ENCODE results near the gene SLC13A1.
"Not testable (repeated sequence)": the region's sequence is repeated elsewhere in the genome, so short reads cannot be mapped to it uniquely, and the experiment has no call there.

SLC13A1 gene

GRCh38 chr7:123125231-123125630, 74.5 kb downstream of the SLC13A1 start:
- DNase-seq = no peak

- no peak for DNase-seq
These were observed 76.9 kb downstream of the SLC13A1 start for GRCh38 chr7:123122916-123123315.

- peak; percentile 64 for DNase-seq
These were observed 79.5 kb downstream of the SLC13A1 start for GRCh38 chr7:123120286-123120685.

- no peak for DNase-seq
These were observed 84.4 kb downstream of the SLC13A1 start for GRCh38 chr7:123115331-123115730.

GRCh38 chr7:123114288-123114687, 85.5 kb downstream of the SLC13A1 start:
- DNase-seq = no peak

GRCh38 chr7:123112833-123113232, 86.9 kb downstream of the SLC13A1 start:
- no peak for DNase-seq

GRCh38 chr7:123099712-123100111, 100.1 kb downstream of the SLC13A1 start:
- DNase-seq = no peak

GRCh38 chr7:123096976-123097375, 102.8 kb downstream of the SLC13A1 start:
- no peak for DNase-seq

- no peak for DNase-seq
These were observed 103.3 kb downstream of the SLC13A1 start for GRCh38 chr7:123096434-123096833.

- no peak for DNase-seq
These were observed 109.3 kb downstream of the SLC13A1 start for GRCh38 chr7:123090456-123090855.

- DNase-seq = not testable (repeated sequence)
These were observed 112.9 kb downstream of the SLC13A1 start for GRCh38 chr7:123086910-123087309.

GRCh38 chr7:123084861-123085260, 114.9 kb downstream of the SLC13A1 start:
- not testable (repeated sequence) for DNase-seq

GRCh38 chr7:123079021-123079420, 120.7 kb downstream of the SLC13A1 start:
- DNase-seq = no peak

- no peak for DNase-seq
These were observed 123.8 kb downstream of the SLC13A1 start for GRCh38 chr7:123075838-123076467.

- DNase-seq = peak; percentile 6
These were observed 129.0 kb downstream of the SLC13A1 start for GRCh38 chr7:123070702-123071286.

- DNase-seq = no peak
These were observed 132.0 kb downstream of the SLC13A1 start for GRCh38 chr7:123067814-123068213.

Measured in fibroblast of skin of scalp (primary cell).